ELR (cell line): ENCODE measurements around the gene MROH7.
"Not testable (repeated sequence)": the region's sequence is repeated elsewhere in the genome, so short reads cannot be mapped to it uniquely, and the experiment has no call there.

Source experiments
- DNase-seq: peaks from one replicate; pipeline ENCODE4 v3.0.0-alpha.2; 2015; ENCODE audit warnings: low read depth

Gene MROH7

DNA sequence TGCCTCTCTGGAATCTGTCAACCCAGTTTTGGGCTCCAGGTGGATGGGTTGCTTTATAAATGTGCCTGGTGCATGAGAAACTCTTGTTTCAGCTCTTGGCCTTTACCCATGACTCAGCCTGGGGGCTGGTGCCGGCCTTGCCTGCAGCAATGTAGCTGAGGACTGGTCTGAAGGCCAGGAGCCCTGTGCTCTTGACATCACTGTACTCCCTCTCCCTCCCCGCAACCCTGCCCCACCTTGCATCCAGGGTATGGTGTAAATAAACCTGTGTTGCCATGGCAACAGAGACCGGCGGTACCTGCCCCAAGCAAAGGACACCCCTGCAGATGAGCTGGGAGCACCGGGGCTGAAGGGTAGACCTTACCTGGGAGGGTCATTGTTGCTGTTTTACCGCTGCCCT, 31.5 kb upstream of the MROH7 start:
- DNase-seq: peak; percentile 41

DNA sequence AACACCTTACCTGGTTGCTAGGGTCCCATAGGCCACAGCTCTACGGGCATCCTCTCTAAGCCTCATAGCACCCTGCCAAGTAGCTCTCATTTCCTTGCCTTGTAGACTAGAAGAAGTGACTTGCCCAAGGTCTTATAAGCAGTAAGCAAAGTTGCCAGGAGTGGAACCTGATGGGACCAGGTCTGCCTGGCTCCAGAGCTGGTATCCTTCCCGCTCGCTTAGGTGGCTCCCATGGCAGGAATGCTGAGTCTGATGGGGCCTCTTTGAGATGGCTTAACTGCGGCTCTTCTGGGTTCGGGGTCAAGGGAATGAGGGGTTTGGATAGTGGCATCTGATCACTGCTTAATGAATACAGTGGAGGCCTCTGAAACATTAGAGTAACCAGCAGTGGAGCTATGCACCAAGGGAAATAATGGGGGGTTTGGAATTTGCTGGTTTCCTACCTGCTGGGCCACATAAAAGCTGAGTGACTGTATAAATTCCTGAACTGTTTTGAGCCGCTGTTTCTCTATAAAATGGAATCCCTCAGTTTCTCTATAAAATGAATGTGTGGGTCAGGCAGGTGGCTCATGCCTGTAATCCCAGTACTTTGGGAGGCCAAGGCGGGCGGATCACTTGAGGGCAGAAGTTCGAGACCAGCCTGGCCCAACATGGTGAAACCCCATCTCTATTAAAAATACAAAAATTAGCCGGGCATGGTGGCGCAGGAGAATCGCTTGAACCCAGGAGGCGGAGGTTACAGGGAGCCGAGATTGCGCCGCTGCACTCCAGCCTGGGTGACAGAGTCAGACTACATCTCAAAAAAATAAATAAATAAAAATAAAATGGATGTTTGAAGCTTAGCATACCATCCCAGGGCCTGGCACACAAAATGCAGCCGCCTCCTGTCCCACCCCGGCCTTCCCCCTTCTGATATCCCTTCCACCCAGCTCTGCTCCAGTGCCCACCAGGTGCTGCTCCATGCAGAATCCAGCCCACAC, 30.7 kb upstream of the MROH7 start:
- DNase-seq: no peak

GRCh38 chr1:54611621-54612020, 30.0 kb upstream of the MROH7 start:
- no peak for DNase-seq

DNA sequence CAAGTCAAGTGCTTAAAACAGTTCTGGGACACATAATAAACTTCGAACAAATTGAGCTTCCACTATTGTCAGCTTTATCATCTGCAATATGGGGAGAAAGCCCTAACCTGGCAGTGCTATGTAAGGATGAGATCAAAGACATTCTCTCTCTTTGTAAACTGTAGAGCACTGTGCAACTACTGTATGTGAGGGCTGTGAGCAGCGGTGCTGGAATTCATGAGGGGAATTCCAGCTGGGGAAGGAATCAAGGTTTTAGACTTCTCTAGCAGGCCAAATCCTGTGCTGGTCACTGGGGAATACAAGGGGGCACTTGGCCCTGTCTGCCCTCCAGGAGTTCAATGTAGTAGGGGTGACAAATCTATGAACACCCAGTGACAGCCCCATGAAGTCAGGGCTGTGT, 27.6 kb upstream of the MROH7 start:
- peak; percentile 11 for DNase-seq

GRCh38 chr1:54614563-54614962, 27.0 kb upstream of the MROH7 start:
- DNase-seq: no peak

GRCh38 chr1:54615531-54616279, 25.9 kb upstream of the MROH7 start:
- no peak for DNase-seq

GRCh38 chr1:54619749-54620148, 21.8 kb upstream of the MROH7 start:
- DNase-seq: no peak

DNA sequence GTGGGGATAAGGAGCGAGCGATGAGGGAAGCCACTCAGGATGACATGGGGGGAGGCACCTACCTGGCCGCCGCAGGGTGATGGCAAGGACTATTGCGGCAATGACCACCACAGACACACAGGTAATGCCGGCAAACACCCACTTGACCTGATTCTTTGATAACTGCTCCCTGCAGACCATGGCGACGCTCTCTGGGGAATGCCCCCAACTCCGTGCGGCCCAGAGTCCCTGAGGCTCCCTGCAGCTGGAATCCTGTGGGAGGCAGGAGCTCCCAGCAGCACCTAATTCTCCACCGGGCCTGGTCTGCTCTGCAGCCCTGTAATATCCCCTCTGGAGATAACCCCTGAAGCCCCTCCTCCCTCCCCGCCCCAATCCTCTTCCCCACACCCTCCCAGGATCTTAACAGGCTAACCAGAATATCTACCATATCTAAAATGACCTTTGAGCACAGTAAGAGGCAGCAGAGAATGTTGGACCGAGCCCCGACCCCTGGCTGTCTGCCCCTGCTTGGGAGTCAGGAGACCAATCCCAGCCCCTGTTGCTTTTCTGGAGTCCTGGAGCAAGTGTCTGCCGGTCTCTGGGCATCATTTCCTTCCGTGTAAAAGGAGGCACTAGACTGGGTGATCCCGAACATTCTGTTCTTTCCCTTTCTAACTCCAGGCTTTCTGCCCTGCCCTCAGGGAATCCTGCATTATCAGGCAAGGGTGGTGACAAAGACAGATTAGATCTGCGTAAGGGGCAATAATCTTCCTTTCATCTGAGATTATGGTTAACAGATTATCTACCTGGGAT, 18.2 kb upstream of the MROH7 start, which contains the start of gene FAM151A:
FAM151A (minus strand) TSS at position 310 of the 792 bp plus-strand sequence; CDS start at position 180, 130 bp downstream.
- no peak for DNase-seq

- no peak for DNase-seq
Observed at GRCh38 chr1:54624466-54625464, 16.8 kb upstream of the MROH7 start.

GRCh38 chr1:54627196-54627595, 14.4 kb upstream of the MROH7 start:
- no peak for DNase-seq

- not testable (repeated sequence) for DNase-seq
Observed at GRCh38 chr1:54635804-54636203, 5.8 kb upstream of the MROH7 start.

- not testable (repeated sequence) for DNase-seq
Observed at GRCh38 chr1:54636461-54637446, 4.8 kb upstream of the MROH7 start.

DNA sequence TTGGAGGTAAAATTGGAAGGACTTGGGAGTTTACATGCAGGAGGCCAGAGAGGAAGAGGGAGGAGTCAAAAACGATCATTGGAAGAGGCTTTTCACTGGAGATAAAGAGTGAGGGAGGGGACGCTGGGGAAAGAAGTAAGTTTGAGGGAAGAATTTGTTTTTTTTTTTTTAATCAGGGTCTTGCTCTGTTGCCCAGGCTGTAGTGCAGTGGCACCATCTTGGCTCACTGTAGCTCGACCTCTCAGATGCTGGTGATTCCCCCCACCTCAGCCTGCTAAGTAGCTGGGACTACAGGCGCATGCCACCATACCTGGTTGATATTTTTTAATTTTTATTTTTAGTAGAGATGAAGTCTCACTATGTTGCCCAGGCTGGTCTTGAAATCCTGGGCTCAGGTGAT, 1.2 kb upstream of the MROH7 start:
- no peak for DNase-seq

DNA sequence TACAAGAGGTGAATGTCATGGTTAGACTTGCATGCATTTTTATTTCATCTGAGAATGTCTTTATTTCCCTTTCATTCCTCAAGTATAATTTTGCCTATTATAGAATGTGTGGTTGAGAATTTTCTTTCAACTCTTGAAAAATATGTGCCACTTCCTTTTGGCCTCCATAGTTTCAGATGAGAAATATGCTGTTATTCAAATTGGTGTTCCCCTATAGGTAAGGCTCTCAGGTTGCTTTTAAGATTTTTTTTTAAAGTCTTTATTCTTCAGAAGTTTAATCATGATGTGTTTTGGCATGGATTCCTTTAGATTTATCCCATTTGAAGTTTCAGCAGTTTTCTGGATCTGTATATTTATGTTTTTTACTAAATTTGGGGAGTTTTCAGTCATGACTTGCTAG, 2.1 kb downstream of the MROH7 start:
- DNase-seq: no peak

- no peak for DNase-seq
Observed at GRCh38 chr1:54645806-54646676, 4.5 kb downstream of the MROH7 start.

- no peak for DNase-seq
Observed at GRCh38 chr1:54649130-54649898, 7.7 kb downstream of the MROH7 start.

DNA sequence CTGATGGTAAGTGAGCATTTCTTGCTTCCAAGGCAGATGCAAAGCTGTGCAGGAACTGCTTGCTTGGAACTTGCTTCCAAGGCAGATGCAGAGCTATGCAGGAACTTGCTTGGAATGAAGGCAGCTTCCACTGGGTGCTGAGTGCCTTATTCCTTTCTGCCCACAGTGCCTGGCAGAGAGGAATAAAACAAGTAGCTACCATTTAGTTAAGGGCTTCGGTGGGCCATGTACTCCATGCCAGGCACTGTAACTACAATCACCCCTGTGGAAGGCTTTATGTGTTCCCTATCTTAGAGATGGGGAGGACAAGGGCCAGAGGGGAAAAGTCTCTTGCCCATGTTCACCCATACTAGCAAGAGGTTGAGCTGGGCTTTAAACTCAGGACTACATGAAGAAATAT, 8.3 kb downstream of the MROH7 start:
- no peak for DNase-seq

DNA sequence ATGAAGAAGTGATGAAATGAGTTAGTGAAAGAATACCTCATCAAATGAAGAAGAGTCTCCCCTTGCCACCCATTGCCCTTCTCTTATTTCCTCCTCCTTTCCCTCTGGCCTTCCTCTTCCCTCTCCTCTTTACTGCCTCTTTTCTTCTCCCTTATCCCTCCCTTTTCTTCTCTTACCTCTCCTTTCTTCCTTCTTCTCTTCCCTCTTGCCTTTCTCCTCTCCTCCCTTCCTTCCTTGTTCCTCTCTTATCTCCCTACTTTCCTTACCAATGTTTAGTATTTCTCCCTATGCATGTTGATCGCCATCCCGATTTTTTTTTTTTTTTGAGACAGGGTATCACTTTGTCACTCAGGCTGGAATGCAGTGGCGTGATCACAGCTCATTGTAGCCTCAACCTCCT, 8.8 kb downstream of the MROH7 start:
- no peak for DNase-seq
